ENCODE measurements around the gene PIGO. TPM values are rescaled to one million over a fixed set of nuclear protein-coding genes. Genes with fewer than 3 reads are reported as not detected.

Gene PIGO
- total and polyA plus RNA-seq, 9 of the 15 experiments (the other 6 are each of a cell fraction or from before 2014, with no cell fraction given) = 5.4 to 13.7 (median 9.7) TPM

- TF ChIP-seq, protein P1, sequence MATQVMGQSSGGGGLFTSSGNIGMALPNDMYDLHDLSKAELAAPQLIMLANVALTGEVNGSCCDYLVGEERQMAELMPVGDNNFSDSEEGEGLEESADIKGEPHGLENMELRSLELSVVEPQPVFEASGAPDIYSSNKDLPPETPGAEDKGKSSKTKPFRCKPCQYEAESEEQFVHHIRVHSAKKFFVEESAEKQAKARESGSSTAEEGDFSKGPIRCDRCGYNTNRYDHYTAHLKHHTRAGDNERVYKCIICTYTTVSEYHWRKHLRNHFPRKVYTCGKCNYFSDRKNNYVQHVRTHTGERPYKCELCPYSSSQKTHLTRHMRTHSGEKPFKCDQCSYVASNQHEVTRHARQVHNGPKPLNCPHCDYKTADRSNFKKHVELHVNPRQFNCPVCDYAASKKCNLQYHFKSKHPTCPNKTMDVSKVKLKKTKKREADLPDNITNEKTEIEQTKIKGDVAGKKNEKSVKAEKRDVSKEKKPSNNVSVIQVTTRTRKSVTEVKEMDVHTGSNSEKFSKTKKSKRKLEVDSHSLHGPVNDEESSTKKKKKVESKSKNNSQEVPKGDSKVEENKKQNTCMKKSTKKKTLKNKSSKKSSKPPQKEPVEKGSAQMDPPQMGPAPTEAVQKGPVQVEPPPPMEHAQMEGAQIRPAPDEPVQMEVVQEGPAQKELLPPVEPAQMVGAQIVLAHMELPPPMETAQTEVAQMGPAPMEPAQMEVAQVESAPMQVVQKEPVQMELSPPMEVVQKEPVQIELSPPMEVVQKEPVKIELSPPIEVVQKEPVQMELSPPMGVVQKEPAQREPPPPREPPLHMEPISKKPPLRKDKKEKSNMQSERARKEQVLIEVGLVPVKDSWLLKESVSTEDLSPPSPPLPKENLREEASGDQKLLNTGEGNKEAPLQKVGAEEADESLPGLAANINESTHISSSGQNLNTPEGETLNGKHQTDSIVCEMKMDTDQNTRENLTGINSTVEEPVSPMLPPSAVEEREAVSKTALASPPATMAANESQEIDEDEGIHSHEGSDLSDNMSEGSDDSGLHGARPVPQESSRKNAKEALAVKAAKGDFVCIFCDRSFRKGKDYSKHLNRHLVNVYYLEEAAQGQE (IDR thresholded peaks at IDR 0.05; ENCODE audit: borderline replicate concordance) = peak; percentile 5; the same call in 1 of the 2 replicates
- TF ChIP-seq, protein P1 (CRISPR knock-in tag; IDR thresholded peaks at IDR 0.05; ENCODE audit: low read depth) = peak; percentile 64; the same call in 1 of the 2 replicates
- TF ChIP-seq SETDB1 (IDR thresholded peaks at IDR 0.05; ENCODE audit: low read length) (no peak), PTTG1 (tag; IDR thresholded peaks at IDR 0.05; ENCODE audit: low read depth) (no peak), HCFC1 (IDR thresholded peaks at IDR 0.05; ENCODE audit: low read depth, low read length) (peak; percentile 89), E2F3 (CRISPR knock-in tag; IDR thresholded peaks at IDR 0.05) (peak; percentile 94), TEAD4 (IDR thresholded peaks at IDR 0.05; ENCODE audit: low read length) (no peak), TEAD4 (CRISPR knock-in tag; IDR thresholded peaks at IDR 0.05; ENCODE audit: borderline replicate concordance) (no peak)
- TF ChIP-seq, protein P2, sequence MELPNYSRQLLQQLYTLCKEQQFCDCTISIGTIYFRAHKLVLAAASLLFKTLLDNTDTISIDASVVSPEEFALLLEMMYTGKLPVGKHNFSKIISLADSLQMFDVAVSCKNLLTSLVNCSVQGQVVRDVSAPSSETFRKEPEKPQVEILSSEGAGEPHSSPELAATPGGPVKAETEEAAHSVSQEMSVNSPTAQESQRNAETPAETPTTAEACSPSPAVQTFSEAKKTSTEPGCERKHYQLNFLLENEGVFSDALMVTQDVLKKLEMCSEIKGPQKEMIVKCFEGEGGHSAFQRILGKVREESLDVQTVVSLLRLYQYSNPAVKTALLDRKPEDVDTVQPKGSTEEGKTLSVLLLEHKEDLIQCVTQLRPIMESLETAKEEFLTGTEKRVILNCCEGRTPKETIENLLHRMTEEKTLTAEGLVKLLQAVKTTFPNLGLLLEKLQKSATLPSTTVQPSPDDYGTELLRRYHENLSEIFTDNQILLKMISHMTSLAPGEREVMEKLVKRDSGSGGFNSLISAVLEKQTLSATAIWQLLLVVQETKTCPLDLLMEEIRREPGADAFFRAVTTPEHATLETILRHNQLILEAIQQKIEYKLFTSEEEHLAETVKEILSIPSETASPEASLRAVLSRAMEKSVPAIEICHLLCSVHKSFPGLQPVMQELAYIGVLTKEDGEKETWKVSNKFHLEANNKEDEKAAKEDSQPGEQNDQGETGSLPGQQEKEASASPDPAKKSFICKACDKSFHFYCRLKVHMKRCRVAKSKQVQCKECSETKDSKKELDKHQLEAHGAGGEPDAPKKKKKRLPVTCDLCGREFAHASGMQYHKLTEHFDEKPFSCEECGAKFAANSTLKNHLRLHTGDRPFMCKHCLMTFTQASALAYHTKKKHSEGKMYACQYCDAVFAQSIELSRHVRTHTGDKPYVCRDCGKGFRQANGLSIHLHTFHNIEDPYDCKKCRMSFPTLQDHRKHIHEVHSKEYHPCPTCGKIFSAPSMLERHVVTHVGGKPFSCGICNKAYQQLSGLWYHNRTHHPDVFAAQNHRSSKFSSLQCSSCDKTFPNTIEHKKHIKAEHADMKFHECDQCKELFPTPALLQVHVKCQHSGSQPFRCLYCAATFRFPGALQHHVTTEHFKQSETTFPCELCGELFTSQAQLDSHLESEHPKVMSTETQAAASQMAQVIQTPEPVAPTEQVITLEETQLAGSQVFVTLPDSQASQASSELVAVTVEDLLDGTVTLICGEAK (IDR thresholded peaks at IDR 0.05) = peak; percentile 77
- TF ChIP-seq, protein P2 (CRISPR knock-in tag; IDR thresholded peaks at IDR 0.05) = no peak
These were observed 16.7 kb downstream of the PIGO start, which contains the start of gene FANCG (continued) for GRCh38 chr9:35079426-35080341.

All from K562 (cell line).